GM18511 (cell line): ENCODE results near the gene IL17D.
A peak's percentile ranks its signal among the peaks of the same experiment; 100 is the strongest.
"Not testable (repeated sequence)": the region's sequence is repeated elsewhere in the genome, so short reads cannot be mapped to it uniquely, and the experiment has no call there.

Source experiments
- ATAC-seq: cut with Tn5 transposase; IDR thresholded peaks from one replicate; pipeline ENCODE4 v1.9.1; 2021; ENCODE audit warnings: mild to moderate bottlenecking, moderate library complexity; ENCODE audit not compliant: unreplicated experiment

IL17D gene

GRCh38 chr13:20702915-20703779 lies at the start of gene IL17D:
TSS of gene IL17D (plus strand) at chr13:20703699. CDS start at chr13:20704002, 303 bp downstream.
- peak; percentile 37 for ATAC-seq

DNA sequence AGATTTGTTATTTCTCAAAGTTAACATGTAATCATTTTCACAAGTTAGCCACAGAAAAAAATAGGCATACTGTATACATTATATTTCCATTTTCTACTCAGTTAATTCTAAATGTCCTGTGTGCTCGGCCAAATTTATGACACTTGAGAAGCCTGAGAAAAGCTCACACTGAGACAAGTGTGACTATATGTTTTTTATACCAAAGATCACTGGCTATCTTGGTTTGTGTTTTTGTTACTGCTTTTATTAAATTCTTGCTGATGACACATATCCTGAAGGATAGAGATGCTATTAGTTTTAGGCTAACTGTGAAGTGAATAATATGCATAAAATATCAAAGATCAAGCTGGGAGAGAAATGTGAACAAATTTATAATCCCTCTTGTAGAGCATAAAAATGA lies 49.3 kb upstream of the IL17D start:
- no peak for ATAC-seq

- ATAC-seq: no peak
These were observed 45.0 kb upstream of the IL17D start for GRCh38 chr13:20658451-20659040.

- no peak for ATAC-seq
These were observed 39.1 kb upstream of the IL17D start for GRCh38 chr13:20664351-20664750.

- no peak for ATAC-seq
These were observed 36.6 kb upstream of the IL17D start for GRCh38 chr13:20666948-20667347.

- no peak for ATAC-seq
These were observed 35.6 kb upstream of the IL17D start for GRCh38 chr13:20667857-20668437.

DNA sequence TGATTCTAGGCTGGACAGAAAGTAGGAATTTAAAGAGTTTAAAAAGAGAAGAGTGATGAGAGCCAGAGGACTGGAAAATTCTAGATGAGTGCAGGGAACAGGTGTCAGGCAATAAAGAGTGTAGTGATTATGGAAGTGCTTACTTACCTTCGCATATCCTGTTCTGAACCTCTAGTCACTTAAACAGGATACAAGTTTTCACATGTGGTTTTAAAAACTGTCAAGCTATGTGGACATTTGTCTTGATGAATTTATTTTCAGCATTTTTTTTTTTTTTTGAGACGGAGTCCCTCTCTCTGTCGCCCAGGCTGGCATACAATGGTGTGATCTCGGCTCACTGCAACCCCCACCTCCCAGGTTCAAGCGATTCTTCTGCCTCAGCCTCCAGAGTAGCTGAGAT lies 34.3 kb upstream of the IL17D start:
- no peak for ATAC-seq

DNA sequence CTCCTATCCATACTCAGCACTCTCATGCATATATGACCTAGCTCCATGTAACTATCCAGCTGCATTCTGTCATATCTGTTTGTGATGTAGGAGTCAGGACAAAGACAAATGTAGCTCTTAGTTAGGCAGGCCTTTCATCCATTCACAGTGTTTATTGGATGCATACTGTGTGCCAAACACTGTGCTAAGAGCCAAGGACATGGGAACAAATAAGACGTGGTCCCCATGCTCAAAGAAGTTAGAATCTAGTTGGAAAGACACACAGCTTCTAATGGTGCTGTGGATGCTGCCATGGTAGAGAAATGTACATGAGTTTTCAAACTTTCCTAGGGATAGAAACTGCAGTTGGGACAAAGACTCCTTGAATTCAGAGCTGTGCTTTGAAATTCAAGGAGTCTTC lies 31.7 kb upstream of the IL17D start:
- ATAC-seq: no peak

DNA sequence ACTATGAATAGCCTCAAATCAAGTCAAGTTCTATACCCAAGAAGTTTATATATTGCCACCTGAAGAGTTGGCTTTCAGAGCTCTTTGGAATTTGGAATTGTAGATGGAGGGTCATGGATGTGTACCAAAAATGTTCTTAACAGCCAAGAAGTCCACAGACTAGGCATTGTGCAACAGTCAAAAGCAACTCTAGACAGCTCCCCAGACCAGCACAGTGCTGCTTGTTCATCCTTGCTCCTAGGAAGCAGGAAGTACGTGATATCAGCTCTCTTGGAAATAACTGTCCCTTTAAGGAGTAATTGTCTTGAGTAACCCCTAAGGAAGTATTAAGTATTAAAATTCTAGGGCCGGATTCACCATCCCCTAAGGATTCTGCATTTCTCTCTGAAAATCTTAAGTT lies 30.7 kb upstream of the IL17D start:
- no peak for ATAC-seq

DNA sequence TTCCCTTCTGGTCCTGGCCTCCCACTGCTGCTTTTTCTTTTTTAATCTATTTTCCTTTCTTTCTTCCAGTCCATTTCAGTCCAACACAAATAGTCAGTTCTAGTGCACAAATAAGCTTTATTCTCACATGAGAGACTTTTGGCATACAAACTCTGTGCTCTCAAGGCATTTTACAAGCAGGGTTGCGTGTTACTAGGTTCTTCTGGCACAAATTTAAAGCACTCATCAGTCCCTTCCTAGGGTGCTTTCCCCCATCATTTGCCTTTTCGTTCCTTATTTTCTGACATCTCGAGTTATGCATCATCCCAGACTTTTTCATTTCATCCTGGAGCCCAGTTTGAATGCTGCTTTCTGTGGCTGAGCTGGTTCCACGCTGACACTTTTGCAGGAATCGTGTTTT lies 29.8 kb upstream of the IL17D start:
- ATAC-seq: no peak

GRCh38 chr13:20676213-20676612 lies 27.3 kb upstream of the IL17D start:
- ATAC-seq: no peak

GRCh38 chr13:20678606-20679005 lies 24.9 kb upstream of the IL17D start:
- ATAC-seq: not testable (repeated sequence)

- ATAC-seq: no peak
These were observed 23.6 kb upstream of the IL17D start for GRCh38 chr13:20679879-20680278.

DNA sequence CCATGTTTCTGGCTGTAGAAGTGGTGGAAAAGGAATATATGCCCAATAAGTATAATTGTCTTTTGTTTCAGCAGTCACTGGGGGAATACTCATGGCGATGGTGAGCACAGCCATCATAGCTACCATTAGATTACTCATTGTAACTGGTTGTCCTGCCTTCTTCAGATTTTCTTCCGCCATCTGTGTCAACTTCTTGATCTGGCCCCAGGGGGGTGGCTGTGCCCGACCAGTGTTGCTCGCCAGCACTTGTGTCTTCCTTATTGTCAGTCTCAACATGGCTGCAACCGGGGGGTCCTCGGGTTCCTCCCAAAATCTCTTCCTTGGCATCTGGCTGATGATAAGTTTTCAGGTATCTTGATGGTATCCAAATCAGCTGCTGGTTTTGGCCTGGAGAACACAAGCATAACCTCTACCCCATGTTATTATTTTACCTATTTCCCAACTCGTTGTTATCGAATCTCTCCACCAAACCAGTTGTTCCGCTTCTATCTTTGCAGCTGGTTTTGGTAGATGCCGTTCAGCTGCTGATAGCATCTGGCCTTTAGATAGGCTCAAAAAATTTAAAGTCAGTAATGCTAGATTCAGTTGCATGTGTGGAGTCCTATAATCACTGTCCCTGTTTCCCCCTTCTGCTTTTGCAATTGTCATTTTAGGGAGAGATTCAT lies 23.0 kb upstream of the IL17D start:
- no peak for ATAC-seq

DNA sequence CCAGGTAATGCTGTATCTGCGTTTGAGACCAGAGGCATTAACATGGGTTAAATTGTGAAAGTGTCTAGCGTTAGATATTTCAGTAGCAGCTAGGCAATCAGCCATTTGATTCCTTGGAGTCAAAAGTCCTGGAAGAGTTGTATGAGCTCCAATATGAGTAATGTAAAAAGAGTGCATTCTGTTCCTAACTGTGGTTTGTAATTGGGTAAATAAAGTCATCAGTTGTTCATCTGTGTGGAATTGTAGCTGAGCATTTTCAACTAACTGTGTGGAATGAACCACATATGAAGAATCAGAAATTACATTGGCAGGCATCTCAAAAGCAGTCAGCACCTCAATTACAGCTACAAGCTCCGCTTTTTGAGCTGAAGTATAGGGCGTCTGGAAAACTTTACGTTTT lies 22.0 kb upstream of the IL17D start:
- ATAC-seq: not testable (repeated sequence)

DNA sequence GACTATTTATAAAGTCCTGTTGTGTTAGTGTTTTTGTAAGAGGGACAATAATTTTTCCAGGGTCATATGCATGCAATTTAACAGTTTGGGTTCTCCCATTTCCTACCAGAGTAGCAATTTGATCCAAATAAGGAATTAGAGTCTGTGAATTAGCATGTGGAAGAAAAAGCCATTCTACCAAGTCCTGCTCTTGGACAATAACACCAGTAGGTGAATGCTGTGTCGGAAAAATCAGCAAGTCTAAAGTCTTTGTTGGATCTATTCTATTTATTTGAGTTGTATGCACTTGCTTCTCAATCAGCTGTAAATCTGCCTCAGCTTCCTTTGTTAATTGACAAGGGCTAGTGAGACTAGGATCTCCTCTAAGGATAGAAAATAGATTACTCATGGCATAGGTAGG lies 21.4 kb upstream of the IL17D start:
- no peak for ATAC-seq

GRCh38 chr13:20684041-20684440 lies 19.5 kb upstream of the IL17D start:
- no peak for ATAC-seq

DNA sequence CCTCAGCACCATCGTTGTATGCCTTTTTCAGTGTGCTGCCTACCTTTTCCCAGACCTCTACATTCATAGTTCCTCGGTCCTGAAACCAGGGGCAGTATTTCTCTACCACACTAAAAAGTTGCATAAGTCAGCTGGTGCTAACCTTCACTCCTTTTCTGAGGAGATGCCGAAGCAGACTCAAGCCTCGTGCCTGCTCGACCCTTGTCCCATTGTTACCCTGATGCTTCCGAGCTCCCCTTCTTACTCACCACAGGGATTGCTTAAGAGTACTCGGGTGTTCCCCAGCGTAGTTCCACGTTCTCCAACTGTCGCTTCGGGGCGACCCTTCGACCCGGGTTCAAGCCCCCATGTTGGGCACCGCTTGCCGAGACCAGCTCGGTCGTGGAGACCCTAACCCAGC lies 19.0 kb upstream of the IL17D start:
- ATAC-seq: no peak

- no peak for ATAC-seq
These were observed 18.4 kb upstream of the IL17D start for GRCh38 chr13:20685092-20685491.

GRCh38 chr13:20686167-20686566 lies 17.3 kb upstream of the IL17D start:
- no peak for ATAC-seq

- no peak for ATAC-seq
These were observed 16.5 kb upstream of the IL17D start for GRCh38 chr13:20686863-20687579.
